Mucosa of rectum (tissue), 2 donors: ENCODE measurements around the gene DNAJC12.

Experiments
- H3K27ac ChIP-seq, 2 donors: one replicate each; pipeline ENCODE4 v1.7.0; 2013; ENCODE audit warnings: inconsistent platforms in 2 of 2, low read depth in 2 of 2, low read length in 2 of 2
- H3K27me3 ChIP-seq, 2 donors: one replicate each; pipeline ENCODE4 v1.7.0; 2013; ENCODE audit warnings: low read length in 2 of 2; ENCODE audit not compliant: control insufficient read depth in 2 of 2, insufficient read depth in 2 of 2
- H3K36me3 ChIP-seq, 2 donors: one replicate each; pipeline ENCODE4 v1.7.0; 2013; ENCODE audit warnings: low read length in 2 of 2; ENCODE audit not compliant: control insufficient read depth in 2 of 2, insufficient read depth in 2 of 2
- H3K4me1 ChIP-seq, 2 donors: one replicate each; pipeline ENCODE4 v1.7.0; 2013; ENCODE audit warnings: low read length in 2 of 2, mild to moderate bottlenecking in 1 of 2; ENCODE audit not compliant: control insufficient read depth in 2 of 2, insufficient read depth in 2 of 2
- H3K4me3 ChIP-seq, 2 donors: one replicate each; pipeline ENCODE4 v1.7.0; 2013; ENCODE audit warnings: low read length in 2 of 2
- H3K9ac ChIP-seq, 2 donors: one replicate each; pipeline ENCODE4 v1.7.0; 2013; ENCODE audit warnings: low read length in 2 of 2, low read depth in 1 of 2, mild to moderate bottlenecking in 1 of 2
- H3K9me3 ChIP-seq, 2 donors: one replicate each; pipeline ENCODE4 v1.7.0; 2013; ENCODE audit warnings: low read length in 2 of 2; ENCODE audit not compliant: control insufficient read depth in 2 of 2
- donor health status: healthy.
- donor health status: Normal muscosa, but diverticular disease.

DNAJC12 gene

GRCh38 chr10:67864607-67865371, 26.8 kb upstream of the DNAJC12 start:
- Histone ChIP-seq H3K9ac (no peak overlapping the region), H3K36me3 (no peaks in the 10 kb centered on the region), H3K4me3 (no peak overlapping the region), H3K27ac (no peak overlapping the region), H3K27me3 (no peaks in the 10 kb centered on the region), H3K4me1 (no peaks in the 10 kb centered on the region), H3K9me3 (no peaks in the 10 kb centered on the region)

GRCh38 chr10:67863094-67863493, 25.1 kb upstream of the DNAJC12 start:
- Histone ChIP-seq H3K9ac (no peak overlapping the region), H3K9me3 (no peaks in the 10 kb centered on the region), H3K36me3 (no peaks in the 10 kb centered on the region), H3K4me3 (no peak overlapping the region), H3K27ac (no peak overlapping the region), H3K27me3 (no peaks in the 10 kb centered on the region), H3K4me1 (no peaks in the 10 kb centered on the region)

- no peak overlapping the region for H3K9ac ChIP-seq
- H3K36me3 ChIP-seq, result no peaks in the 10 kb centered on the region
- no peaks in the 10 kb centered on the region for H3K27me3 ChIP-seq
- H3K4me3 ChIP-seq, result no peak overlapping the region
- H3K9me3 ChIP-seq, result no peaks in the 10 kb centered on the region
- no peaks in the 10 kb centered on the region for H3K4me1 ChIP-seq
- H3K27ac ChIP-seq, result no peak overlapping the region
Measured at GRCh38 chr10:67861750-67862432, 23.9 kb upstream of the DNAJC12 start.

- no peaks in the 10 kb centered on the region for H3K9me3 ChIP-seq
- H3K36me3 ChIP-seq, result no peaks in the 10 kb centered on the region
- H3K9ac ChIP-seq, result no peak overlapping the region
- no peaks in the 10 kb centered on the region for H3K27me3 ChIP-seq
- no peak overlapping the region for H3K4me3 ChIP-seq
- H3K4me1 ChIP-seq, result no peaks in the 10 kb centered on the region
- H3K27ac ChIP-seq, result no peak overlapping the region
Measured at GRCh38 chr10:67858971-67859370, 21.0 kb upstream of the DNAJC12 start.

- H3K27me3 ChIP-seq, result no peaks in the 10 kb centered on the region
Measured at GRCh38 chr10:67853512-67853911, 15.5 kb upstream of the DNAJC12 start.

GRCh38 chr10:67852761-67853160, 14.8 kb upstream of the DNAJC12 start:
- no peak overlapping the region for H3K9ac ChIP-seq
- no peaks in the 10 kb centered on the region for H3K27me3 ChIP-seq
- no peaks in the 10 kb centered on the region for H3K9me3 ChIP-seq
- no peak overlapping the region for H3K4me3 ChIP-seq
- no peaks in the 10 kb centered on the region for H3K4me1 ChIP-seq
- H3K27ac ChIP-seq, result no peak overlapping the region
- no peaks in the 10 kb centered on the region for H3K36me3 ChIP-seq

More at GRCh38 chr10:67853512-67853911, 15.5 kb upstream of the DNAJC12 start:
- H3K36me3 ChIP-seq, result no peaks in the 10 kb centered on the region
- no peak overlapping the region for H3K4me3 ChIP-seq
- H3K27ac ChIP-seq, result no peak overlapping the region
- H3K4me1 ChIP-seq, result no peaks in the 10 kb centered on the region
- H3K9me3 ChIP-seq, result no peaks in the 10 kb centered on the region
- no peak overlapping the region for H3K9ac ChIP-seq

GRCh38 chr10:67851186-67851585, 13.2 kb upstream of the DNAJC12 start:
- H3K9ac ChIP-seq, result no peak overlapping the region
- H3K27ac ChIP-seq, result no peak overlapping the region
- no peaks in the 10 kb centered on the region for H3K4me1 ChIP-seq
- no peaks in the 10 kb centered on the region for H3K36me3 ChIP-seq
- H3K27me3 ChIP-seq, result no peaks in the 10 kb centered on the region
- no peaks in the 10 kb centered on the region for H3K9me3 ChIP-seq
- no peak overlapping the region for H3K4me3 ChIP-seq

GRCh38 chr10:67849331-67850011, 11.5 kb upstream of the DNAJC12 start:
- Histone ChIP-seq H3K36me3 (no peaks in the 10 kb centered on the region), H3K9ac (peak overlapping the region; percentile 96 to 100), H3K4me1 (no peaks in the 10 kb centered on the region), H3K27me3 (no peaks in the 10 kb centered on the region), H3K9me3 (no peaks in the 10 kb centered on the region), H3K4me3 (peak overlapping the region; percentile 99), H3K27ac (peak overlapping the region; percentile 95 to 96)

GRCh38 chr10:67843284-67843683, 5.3 kb upstream of the DNAJC12 start:
- H3K4me1 ChIP-seq, result peaks cover 0 to 7% of the 10 kb centered on the region in 2 donors
- H3K9me3 ChIP-seq, result no peaks in the 10 kb centered on the region
- H3K27me3 ChIP-seq, result no peaks in the 10 kb centered on the region
- H3K9ac ChIP-seq, result no peak overlapping the region
- no peak overlapping the region for H3K4me3 ChIP-seq
- H3K27ac ChIP-seq, result peak overlapping the region in 1 of 2 donors; percentile 58
- no peaks in the 10 kb centered on the region for H3K36me3 ChIP-seq

- H3K27me3 ChIP-seq, result no peaks in the 10 kb centered on the region
- no peaks in the 10 kb centered on the region for H3K36me3 ChIP-seq
- H3K4me1 ChIP-seq, result peaks cover 0 to 7% of the 10 kb centered on the region in 2 donors
Measured at GRCh38 chr10:67841737-67842136, 3.7 kb upstream of the DNAJC12 start.

More at GRCh38 chr10:67841737-67842136, 3.7 kb upstream of the DNAJC12 start:
- H3K9ac ChIP-seq, result no peak overlapping the region
- H3K9me3 ChIP-seq, result no peaks in the 10 kb centered on the region
- no peak overlapping the region for H3K27ac ChIP-seq
- H3K4me3 ChIP-seq, result no peak overlapping the region
